Liver (tissue), 9 donors: Measurements from ENCODE around the gene EGFR. TPM values are rescaled to one million over a fixed set of nuclear protein-coding genes. Genes with fewer than 3 reads are reported as not detected.

Experiments
- DNase-seq: peaks from one replicate; pipeline ENCODE4 v3.0.0-alpha.2; 2017; ENCODE audit warnings: low spot score
- H3K27ac ChIP-seq, 2 donors: one replicate each; pipeline ENCODE4 v1.7.0; 2013; ENCODE audit warnings: inconsistent platforms in 2 of 2, low read length in 2 of 2, control low read depth in 1 of 2, low read depth in 1 of 2, mild to moderate bottlenecking in 1 of 2
- H3K27me3 ChIP-seq, 4 donors: one replicate each; pipeline versions ENCODE4 v1.6.1 to v1.7.0; 2013; ENCODE audit warnings: low read length in 3 of 4, inconsistent platforms in 1 of 4, mild to moderate bottlenecking in 1 of 4, moderate library complexity in 1 of 4; ENCODE audit not compliant: control insufficient read depth in 4 of 4, insufficient read depth in 4 of 4
- H3K36me3 ChIP-seq, 4 donors: one replicate each; pipeline versions ENCODE4 v1.6.1 to v1.7.0; 2013; ENCODE audit warnings: low read length in 3 of 4, mild to moderate bottlenecking in 3 of 4, low read depth in 1 of 4, moderate library complexity in 1 of 4; ENCODE audit not compliant: control insufficient read depth in 4 of 4, insufficient read depth in 3 of 4
- H3K4me1 ChIP-seq, 4 donors: one replicate each; pipeline versions ENCODE4 v1.6.1 to v1.7.0; 2013; ENCODE audit warnings: low read length in 3 of 4, mild to moderate bottlenecking in 3 of 4, moderate library complexity in 1 of 4; ENCODE audit not compliant: control insufficient read depth in 4 of 4, insufficient read depth in 4 of 4
- H3K4me3 ChIP-seq, 3 donors: one replicate each; pipeline versions ENCODE4 v1.6.1 to v1.7.0; 2013; ENCODE audit warnings: low read length in 3 of 3, control low read depth in 1 of 3, low read depth in 1 of 3, mild to moderate bottlenecking in 1 of 3
- H3K9ac ChIP-seq, 2 donors: one replicate each; pipeline ENCODE4 v1.7.0; 2013; ENCODE audit warnings: low read length in 2 of 2, mild to moderate bottlenecking in 2 of 2, moderate library complexity in 2 of 2, control low read depth in 1 of 2, low read depth in 1 of 2
- H3K9me3 ChIP-seq, 4 donors: one replicate each; pipeline versions ENCODE4 v1.6.1 to v1.7.0; 2013; ENCODE audit warnings: low read length in 3 of 4; ENCODE audit not compliant: control insufficient read depth in 4 of 4
- ATF3 ChIP-seq: IDR thresholded peaks from 2 replicates; pipeline ENCODE4 v1.6.1; 2016; ENCODE audit warnings: antibody characterized with exemption
- CTCF ChIP-seq: fragments of 150-350 bp; IDR thresholded peaks from 2 replicates; pipeline ENCODE4 v1.5.1; 2017; ENCODE audit warnings: improper control_type of control experiment, low read depth, low read length; ENCODE audit not compliant: missing input control
- EGR1 ChIP-seq, 2 donors: IDR thresholded peaks; 2 replicates each; pipeline ENCODE4 v1.6.1; 2016 to 2018; ENCODE audit warnings: antibody characterized with exemption in 2 of 2, low read depth in 2 of 2
- FOXA1 ChIP-seq: IDR thresholded peaks from 2 replicates; pipeline ENCODE4 v1.6.1; 2016; ENCODE audit warnings: antibody characterized with exemption
- GABPA ChIP-seq, 2 donors: IDR thresholded peaks in 1 of 2; conservative IDR thresholded peaks in 1 of 2; 2 replicates each; pipeline ENCODE4 v1.6.1; 2016; ENCODE audit warnings: antibody characterized with exemption in 2 of 2, mild to moderate bottlenecking in 1 of 2, moderate library complexity in 1 of 2
- HNF4A ChIP-seq, 2 donors: conservative IDR thresholded peaks; 2 replicates each; pipeline ENCODE4 v1.6.1; 2016; ENCODE audit warnings: antibody characterized with exemption in 2 of 2, mild to moderate bottlenecking in 2 of 2
- HNF4G ChIP-seq: IDR thresholded peaks from 2 replicates; pipeline ENCODE4 v1.6.1; 2016; ENCODE audit warnings: antibody characterized with exemption
- MAX ChIP-seq: IDR thresholded peaks from 2 replicates; pipeline ENCODE4 v1.6.1; 2016; ENCODE audit warnings: antibody characterized with exemption
- NR2F2 ChIP-seq: IDR thresholded peaks from 2 replicates; pipeline ENCODE4 v1.6.1; 2016; ENCODE audit warnings: antibody characterized with exemption
- RAD21 ChIP-seq, 2 donors: IDR thresholded peaks; 2 replicates each; pipeline ENCODE4 v1.6.1; 2016; ENCODE audit warnings: antibody characterized with exemption in 2 of 2, mild to moderate bottlenecking in 2 of 2
- REST ChIP-seq: IDR thresholded peaks from 2 replicates; pipeline ENCODE4 v1.6.1; 2016; ENCODE audit warnings: antibody characterized with exemption, mild to moderate bottlenecking
- SP1 ChIP-seq: IDR thresholded peaks from 2 replicates; pipeline ENCODE4 v1.6.1; 2018; ENCODE audit warnings: antibody characterized with exemption, mild to moderate bottlenecking
- TAF1 ChIP-seq: conservative IDR thresholded peaks from 2 replicates; pipeline ENCODE4 v1.6.1; 2016; ENCODE audit warnings: antibody characterized with exemption, mild to moderate bottlenecking
- ZBTB33 ChIP-seq: IDR thresholded peaks from 2 replicates; pipeline ENCODE4 v1.6.1; 2016; ENCODE audit warnings: antibody characterized with exemption
- WGBS: extraction: QIAGEN DNeasy Blood & Tissue Kit; methylation state at CpG from one replicate; pipeline ENCODE4 v1.1.7; 2013; 5-methylcytosine and 5-hydroxymethylcytosine counted together
- polyA plus RNA-seq, 2 donors: library from polyadenylated mRNA; stranded (reverse) in 1 of 2; unstranded in 1 of 2; fragments of 200-250 nt in 1 of 2; fragments of >200 nt in 1 of 2; fragmentation: Nextera tagmentation in 1 of 2; extraction: Ambion mirVana in 1 of 2; gene quantifications; one replicate each; pipeline versions ENCODE4 v1.2.1 to v1.2.3, GENCODE V29; 2013 to 2015
- total RNA-seq, 2 donors: library from RNA; depleted of rRNA; stranded (reverse); fragments of >200 nt; gene quantifications; one replicate each; pipeline ENCODE4 v1.2.3, GENCODE V29; 2014
- donor health status: healthy.
- donor health status: healthy.
- donor health status: healthy.
- donor health status: healthy.
- donor health status: healthy.

The EGFR gene
- total and polyA plus RNA-seq, 4 donors, result 22.6 to 37.0 (median 27.7) TPM

- no peaks in the 10 kb centered on the region for H3K4me1 ChIP-seq
- 89% methylated on average over 10 of the region's 10 CpGs for WGBS
- DNase-seq, result no peak
- H3K9me3 ChIP-seq, result no peaks in the 10 kb centered on the region
- H3K9ac ChIP-seq, result no peak overlapping the region
- no peaks in the 10 kb centered on the region for H3K27me3 ChIP-seq
- H3K4me3 ChIP-seq, result no peak overlapping the region
- peaks cover 16 to 85% (median 75%) of the 10 kb centered on the region in 4 donors for H3K36me3 ChIP-seq
- TF ChIP-seq REST (no peak), HNF4G (no peak), FOXA1 (no peak), MAX (no peak), EGR1 (IDR thresholded peaks at IDR 0.05; ENCODE audit: low read depth in 2 of 2) (no peak), ATF3 (no peak), SP1 (no peak), ZBTB33 (no peak), TAF1 (no peak), RAD21 (IDR thresholded peaks at IDR 0.05) (no peak), CTCF (no peak), GABPA (IDR thresholded peaks at IDR 0.05 in 1 of 2, conservative IDR thresholded peaks at IDR 0.05 in 1 of 2) (no peak)
- no peak overlapping the region for H3K27ac ChIP-seq
Observed at GRCh38 chr7:55158541-55159382, 139.9 kb downstream of the EGFR start.

GRCh38 chr7:55160539-55160938 is 141.7 kb downstream of the EGFR start:
- Histone ChIP-seq H3K4me1 (no peaks in the 10 kb centered on the region), H3K27ac (no peak overlapping the region), H3K9ac (no peak overlapping the region), H3K36me3 (peaks cover 16 to 86% (median 75%) of the 10 kb centered on the region in 4 donors), H3K27me3 (no peaks in the 10 kb centered on the region), H3K4me3 (no peak overlapping the region), H3K9me3 (no peaks in the 10 kb centered on the region)
- 92% methylated on average over 4 of the region's 4 CpGs for WGBS
- DNase-seq, result no peak
- TF ChIP-seq NR2F2, result no peak
- TF ChIP-seq CTCF, result no peak
- TF ChIP-seq REST, result no peak
- TF ChIP-seq HNF4A (conservative IDR thresholded peaks at IDR 0.05), result no peak
- no peak for TF ChIP-seq SP1
- no peak for TF ChIP-seq GABPA (IDR thresholded peaks at IDR 0.05 in 1 of 2, conservative IDR thresholded peaks at IDR 0.05 in 1 of 2)
- no peak for TF ChIP-seq MAX
